HG03571 (cell line): Measurements from ENCODE around the gene GALNT17.

ENCODE experiments used
- ATAC-seq: cut with Tn5 transposase; IDR thresholded peaks from one replicate; pipeline ENCODE4 v1.9.1; 2021; ENCODE audit not compliant: unreplicated experiment

GALNT17 gene

DNA sequence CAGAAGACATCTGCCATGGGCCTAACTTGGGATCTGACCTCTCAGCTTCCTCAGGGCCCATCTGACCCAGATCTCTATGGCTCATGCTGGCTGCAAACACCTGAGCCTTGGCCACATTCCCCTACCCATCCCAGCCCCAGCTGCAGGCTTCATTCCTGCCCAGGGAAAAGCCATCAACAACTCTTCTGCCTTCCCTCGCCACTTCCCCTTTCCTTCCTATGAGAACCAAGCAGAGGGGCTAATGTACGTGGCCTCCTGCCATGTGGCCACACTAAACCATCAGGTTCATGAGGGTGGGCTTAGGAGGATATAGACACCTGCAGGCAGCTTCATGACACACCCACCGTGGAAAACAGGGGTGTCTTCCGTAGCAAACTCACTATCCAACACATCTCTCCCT, 312.2 kb downstream of the GALNT17 start:
- ATAC-seq, result no peak

- ATAC-seq, result no peak
Observed at GRCh38 chr7:71453630-71454029, 321.7 kb downstream of the GALNT17 start.

- ATAC-seq, result no peak
Observed at GRCh38 chr7:71454981-71455380, 323.0 kb downstream of the GALNT17 start.

DNA sequence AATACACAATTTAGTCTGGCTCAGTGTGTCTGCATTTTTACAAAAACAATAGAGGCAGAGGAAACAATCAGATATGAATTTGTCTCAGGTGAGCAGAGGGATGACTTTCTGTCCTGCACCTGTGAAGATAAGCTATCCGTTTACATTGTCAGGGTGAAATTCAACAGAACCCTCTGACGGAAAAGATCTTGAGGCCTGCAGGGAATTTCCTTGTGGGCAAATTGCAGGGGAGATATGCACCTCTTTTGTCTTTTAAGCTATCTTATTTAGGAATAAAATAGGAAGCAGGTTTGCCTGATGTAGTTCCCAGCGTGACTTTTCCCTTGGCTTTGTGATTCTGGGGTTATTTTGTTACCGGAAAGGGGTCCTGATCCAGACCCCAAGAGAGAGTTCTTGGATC, 325.1 kb downstream of the GALNT17 start:
- ATAC-seq, result no peak

- no peak for ATAC-seq
Observed at GRCh38 chr7:71457846-71458590, 326.1 kb downstream of the GALNT17 start.

DNA sequence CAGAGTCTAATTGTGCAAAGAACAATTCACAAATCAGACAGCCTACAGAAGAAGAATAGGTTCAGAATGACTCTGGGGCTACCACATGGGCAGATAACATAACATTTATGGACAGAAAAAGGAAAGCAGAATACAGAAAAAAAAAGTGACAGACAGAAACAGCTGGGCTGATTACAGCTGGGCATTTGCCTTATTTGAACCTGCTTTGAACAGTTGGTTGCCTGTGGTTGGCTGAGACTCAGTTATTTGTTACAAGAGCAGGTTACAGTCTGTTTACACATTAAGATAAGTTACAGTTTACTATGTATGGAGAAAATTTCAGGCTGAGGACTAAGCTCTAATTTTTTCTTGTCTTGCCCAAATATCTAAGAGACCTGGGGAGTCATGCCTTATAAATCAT, 327.2 kb downstream of the GALNT17 start:
- no peak for ATAC-seq

GRCh38 chr7:71461572-71461971, 329.6 kb downstream of the GALNT17 start:
- ATAC-seq, result no peak

- ATAC-seq, result no peak
Observed at GRCh38 chr7:71465741-71466189, 333.8 kb downstream of the GALNT17 start.

- ATAC-seq, result no peak
Observed at GRCh38 chr7:71466448-71467145, 334.7 kb downstream of the GALNT17 start.

GRCh38 chr7:71470326-71470725, 338.4 kb downstream of the GALNT17 start:
- ATAC-seq, result no peak

- no peak for ATAC-seq
Observed at GRCh38 chr7:71470830-71471229, 338.9 kb downstream of the GALNT17 start.

GRCh38 chr7:71472962-71473361, 341.0 kb downstream of the GALNT17 start:
- no peak for ATAC-seq

DNA sequence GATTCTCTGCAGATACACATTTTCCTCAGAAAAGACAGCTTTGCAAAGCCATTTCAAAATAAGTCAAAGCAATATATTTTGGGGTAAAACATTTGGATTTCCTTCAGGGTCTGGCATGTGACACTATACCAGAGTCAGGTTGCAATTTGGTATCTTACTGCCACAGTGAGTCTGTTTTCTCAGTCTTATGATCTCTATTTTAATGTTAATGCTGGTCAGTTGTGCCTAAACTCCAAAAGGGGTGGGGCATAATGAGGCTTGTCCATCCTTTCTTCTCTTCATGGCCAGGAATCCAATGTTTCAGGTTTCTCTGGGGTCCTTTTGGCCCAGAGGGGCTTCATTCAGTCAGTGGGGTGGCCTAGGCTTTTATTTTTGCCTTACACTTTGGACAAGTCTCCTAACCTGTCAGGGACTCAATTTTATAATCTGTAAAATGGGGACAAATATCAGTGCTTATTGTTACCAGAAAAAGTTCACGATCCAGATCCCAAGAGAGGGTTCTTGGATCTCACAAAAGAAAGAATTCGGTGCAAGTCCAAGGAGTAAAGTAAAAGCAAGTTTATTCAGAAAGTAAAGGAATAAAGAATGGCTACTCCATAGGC, 341.5 kb downstream of the GALNT17 start:
- ATAC-seq, result no peak

- ATAC-seq, result no peak
Observed at GRCh38 chr7:71477441-71477840, 345.5 kb downstream of the GALNT17 start.

DNA sequence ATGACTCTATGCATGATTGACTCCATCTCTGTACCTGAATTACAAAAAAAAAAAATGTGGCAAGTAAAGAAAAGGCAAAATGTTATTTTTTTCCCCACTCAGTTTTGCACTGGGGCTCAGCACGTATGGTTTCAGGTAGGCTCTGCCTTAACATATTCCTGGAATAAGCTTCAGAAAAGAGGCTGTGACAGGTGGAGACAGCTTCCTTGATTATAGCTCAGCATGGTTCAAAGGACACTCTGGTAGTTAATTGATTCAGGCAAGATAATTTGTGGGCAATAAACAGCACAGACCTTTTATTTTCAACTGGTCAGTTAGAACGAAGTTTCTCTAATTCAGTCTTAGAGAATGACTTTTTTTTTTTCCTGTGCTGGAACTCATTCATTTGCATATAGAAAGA, 347.3 kb downstream of the GALNT17 start:
- ATAC-seq, result no peak

DNA sequence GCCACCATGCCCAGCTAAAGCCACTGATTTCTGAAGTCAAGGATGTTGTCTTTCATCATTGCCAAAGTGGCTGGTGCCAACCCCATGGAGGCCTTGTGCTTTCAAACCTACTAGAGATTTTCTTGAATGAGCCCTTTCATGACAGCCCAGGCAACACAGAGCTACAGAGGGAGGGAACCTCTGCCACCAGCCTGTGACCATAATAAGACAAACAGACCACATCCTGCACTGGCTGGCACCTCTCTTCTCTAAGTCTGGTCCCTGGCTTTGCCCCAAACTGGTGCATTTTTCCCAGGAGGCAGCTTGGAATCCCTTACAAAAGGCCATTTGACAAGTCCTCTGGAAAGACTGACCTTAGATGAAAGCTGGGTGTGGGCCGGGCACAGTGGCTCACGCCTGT, 348.8 kb downstream of the GALNT17 start:
- ATAC-seq, result no peak

- no peak for ATAC-seq
Observed at GRCh38 chr7:71482284-71482683, 350.3 kb downstream of the GALNT17 start.

GRCh38 chr7:71484380-71484779, 352.4 kb downstream of the GALNT17 start:
- no peak for ATAC-seq

DNA sequence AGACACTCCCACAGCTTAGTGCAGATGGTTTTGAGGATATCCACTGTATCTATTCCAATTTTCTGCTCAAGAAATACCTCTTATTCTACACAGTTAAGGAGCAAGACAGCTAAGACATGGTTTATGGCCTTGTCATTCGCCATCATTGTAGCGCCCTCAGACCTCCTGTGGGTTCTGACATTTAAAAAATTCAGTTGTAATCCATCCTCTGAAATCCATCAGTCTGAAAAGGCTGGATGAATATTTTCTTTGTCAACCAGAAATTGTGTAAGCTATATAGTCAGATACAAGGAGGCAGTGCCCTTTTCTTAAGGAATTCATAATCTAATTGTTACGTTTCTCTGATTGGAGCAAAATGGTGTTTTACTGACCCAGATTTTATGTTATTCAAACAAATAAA, 353.6 kb downstream of the GALNT17 start:
- no peak for ATAC-seq

- no peak for ATAC-seq
Observed at GRCh38 chr7:71486414-71486813, 354.5 kb downstream of the GALNT17 start.

GRCh38 chr7:71486856-71487628, 355.1 kb downstream of the GALNT17 start:
- ATAC-seq, result no peak
